HG03280 (cell line): ENCODE measurements around the gene DENND2D.

Experiments
- ATAC-seq: cut with Tn5 transposase; IDR thresholded peaks from one replicate; pipeline ENCODE4 v1.9.1; 2021; ENCODE audit warnings: mild to moderate bottlenecking, moderate library complexity; ENCODE audit not compliant: unreplicated experiment

DENND2D gene

GRCh38 chr1:111199881-111200801 lies at the start of gene DENND2D:
TSS of gene DENND2D (minus strand) at chr1:111200646. CDS start at chr1:111200459, 187 bp downstream.
- no peak for ATAC-seq

DNA sequence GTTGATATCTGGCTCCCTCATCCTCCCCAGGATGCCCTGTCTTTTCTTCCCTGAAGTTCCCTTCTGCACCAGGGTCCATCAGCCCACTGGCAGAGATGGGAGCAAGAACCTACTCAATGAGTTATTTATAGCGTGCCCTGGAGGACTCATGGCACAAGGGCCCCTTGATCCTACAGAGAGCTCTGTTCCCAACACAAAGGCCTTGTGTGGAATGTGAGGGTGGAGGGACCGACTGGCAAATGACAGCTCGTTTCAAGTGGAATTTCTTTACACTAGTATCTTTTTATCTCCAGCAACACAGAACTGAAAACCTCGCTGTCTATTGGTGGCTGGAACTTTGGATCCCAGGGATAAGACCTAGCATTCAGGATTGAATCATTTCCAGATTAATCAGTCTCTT lies 49.5 kb upstream of the DENND2D start:
- ATAC-seq = no peak

DNA sequence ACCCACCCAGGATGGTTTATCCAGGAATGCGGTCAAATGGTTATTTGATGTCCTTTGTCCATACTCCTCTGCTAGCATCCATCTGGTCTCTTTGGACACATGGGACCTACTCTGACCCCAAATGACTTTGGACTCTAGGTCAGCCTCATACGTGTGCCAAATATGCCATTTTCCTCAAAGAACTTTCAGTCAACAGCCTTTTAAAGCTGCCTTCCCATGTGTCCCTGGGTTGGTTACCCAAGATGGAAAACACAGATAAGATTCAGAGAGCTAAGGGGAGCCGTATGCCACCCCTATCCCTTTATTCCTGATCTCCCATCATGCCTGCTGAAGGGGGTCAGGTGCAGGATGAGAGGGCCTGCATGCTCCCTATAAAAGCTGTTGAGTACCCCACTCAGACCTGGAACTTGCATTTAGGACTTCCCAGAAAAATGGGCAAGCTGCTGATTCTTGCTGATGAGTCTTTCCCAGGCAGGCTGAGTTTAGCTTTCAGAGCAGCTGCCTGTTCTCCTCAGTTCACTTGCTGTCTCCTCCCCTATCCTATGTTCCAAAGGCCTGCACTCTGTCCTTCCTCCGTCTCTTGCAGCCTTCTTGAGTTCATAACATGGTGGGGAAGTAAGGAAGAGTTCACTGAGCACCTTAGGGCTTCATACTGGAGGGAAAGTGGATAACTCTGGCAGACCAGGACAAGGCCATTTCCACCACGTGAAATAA lies 46.8 kb upstream of the DENND2D start:
- no peak for ATAC-seq

DNA sequence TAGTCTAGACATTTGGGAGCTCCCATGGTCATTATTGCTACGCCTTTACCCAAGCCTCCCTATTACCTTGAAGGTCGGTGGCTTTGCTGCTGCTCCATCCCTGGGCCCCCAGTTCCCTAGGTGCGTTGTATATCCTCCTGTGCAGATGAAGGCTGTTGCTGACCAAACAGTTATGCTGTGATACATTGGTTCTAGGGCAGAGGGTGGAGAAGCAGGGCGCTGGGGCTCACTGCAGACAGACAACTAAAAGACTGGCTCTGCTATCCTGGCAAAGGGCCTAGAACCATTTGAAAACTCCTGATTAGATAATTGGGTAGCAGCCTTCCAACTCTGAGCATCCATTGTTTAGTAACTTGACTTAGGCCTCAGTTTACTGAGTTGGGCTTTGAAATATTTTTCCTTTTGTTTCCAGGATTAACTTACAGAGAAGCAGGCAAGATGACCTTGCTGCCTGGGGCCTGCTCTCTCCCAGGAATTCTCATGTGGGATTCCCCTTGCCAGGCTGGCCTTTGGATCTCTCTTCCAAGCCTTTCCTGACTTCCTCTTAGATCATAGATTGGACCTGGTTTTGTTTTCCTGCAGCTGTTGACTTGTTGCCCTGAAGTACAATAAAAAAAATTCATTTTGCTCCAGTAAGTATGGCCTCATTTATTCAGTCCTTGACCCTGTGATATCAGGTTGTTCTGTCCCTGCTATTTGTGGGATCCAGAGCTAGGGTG lies 42.5 kb upstream of the DENND2D start:
- no peak for ATAC-seq

DNA sequence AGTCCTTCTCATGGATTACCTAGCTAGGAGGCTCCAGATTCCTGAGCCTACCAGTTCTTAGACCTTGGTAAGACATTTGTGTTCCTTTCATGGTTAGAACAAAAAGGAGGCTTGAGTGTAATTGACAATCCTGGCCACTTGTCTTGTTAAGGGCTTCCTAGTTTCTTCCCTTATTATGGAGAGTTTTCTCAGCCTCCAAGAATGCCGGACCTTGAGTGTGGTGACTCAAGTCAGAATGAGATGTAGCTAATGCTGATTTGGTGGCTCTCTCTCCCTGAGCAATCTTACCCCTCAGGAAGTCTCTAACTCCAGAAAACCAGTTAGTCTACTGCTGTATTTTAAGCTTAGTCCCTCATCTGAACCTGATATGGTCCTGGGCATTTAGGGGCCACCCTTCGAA lies 41.4 kb upstream of the DENND2D start:
- no peak for ATAC-seq

GRCh38 chr1:111238056-111238795 lies 37.8 kb upstream of the DENND2D start:
- no peak for ATAC-seq

GRCh38 chr1:111236806-111237205 lies 36.4 kb upstream of the DENND2D start:
- ATAC-seq = no peak

DNA sequence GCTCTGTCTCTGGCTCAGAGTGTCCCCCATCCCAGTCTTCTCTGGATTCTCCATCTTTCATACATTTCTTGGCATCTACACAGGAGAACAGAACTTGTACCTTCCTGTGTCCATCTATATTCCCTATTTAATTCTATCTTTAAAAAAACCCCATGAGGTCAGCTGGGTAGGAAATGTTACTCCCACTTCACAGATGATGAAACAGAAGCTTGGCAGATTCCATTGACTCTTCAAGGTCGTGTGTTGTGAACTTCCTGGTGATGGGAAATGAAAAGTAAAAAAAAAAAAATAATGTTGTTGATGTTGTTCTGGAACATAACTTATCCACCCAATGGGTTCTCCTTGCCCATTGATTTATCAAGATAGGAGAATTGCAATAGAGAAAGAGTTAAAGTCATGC lies 35.9 kb upstream of the DENND2D start:
- ATAC-seq = no peak

GRCh38 chr1:111234866-111235265 lies 34.4 kb upstream of the DENND2D start:
- ATAC-seq = no peak

DNA sequence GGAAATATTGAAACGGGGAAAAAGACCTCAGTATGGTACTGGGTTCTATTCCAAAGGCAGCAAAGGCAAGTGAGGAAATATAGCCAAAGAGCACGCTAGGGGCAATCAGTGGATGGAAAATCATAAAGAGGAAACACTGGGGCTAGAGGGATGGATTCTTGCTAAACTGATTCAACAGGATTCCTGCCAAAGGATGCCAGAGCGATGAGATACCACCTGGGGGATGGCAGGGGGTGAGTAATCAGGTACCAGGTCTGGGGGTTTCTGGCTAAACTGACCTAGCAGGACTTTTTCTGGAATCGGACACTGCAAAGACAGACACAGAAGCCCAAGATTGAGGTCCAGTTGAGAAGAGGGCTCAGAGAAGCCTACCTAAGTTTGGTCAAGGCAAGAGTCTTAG lies 33.8 kb upstream of the DENND2D start:
- ATAC-seq = no peak

- ATAC-seq = no peak
Observed at GRCh38 chr1:111232134-111232533, 31.7 kb upstream of the DENND2D start.

GRCh38 chr1:111228748-111229126 lies 28.3 kb upstream of the DENND2D start:
- no peak for ATAC-seq

- ATAC-seq = no peak
Observed at GRCh38 chr1:111227851-111228747, 27.7 kb upstream of the DENND2D start.

- ATAC-seq = no peak
Observed at GRCh38 chr1:111227434-111227833, 27.0 kb upstream of the DENND2D start, which contains the start of gene CHI3L2. TSS of gene CHI3L2 (plus strand) at chr1:111227713. CDS start at chr1:111227730, 17 bp downstream.

GRCh38 chr1:111225717-111226400 lies 25.4 kb upstream of the DENND2D start:
- ATAC-seq = no peak

DNA sequence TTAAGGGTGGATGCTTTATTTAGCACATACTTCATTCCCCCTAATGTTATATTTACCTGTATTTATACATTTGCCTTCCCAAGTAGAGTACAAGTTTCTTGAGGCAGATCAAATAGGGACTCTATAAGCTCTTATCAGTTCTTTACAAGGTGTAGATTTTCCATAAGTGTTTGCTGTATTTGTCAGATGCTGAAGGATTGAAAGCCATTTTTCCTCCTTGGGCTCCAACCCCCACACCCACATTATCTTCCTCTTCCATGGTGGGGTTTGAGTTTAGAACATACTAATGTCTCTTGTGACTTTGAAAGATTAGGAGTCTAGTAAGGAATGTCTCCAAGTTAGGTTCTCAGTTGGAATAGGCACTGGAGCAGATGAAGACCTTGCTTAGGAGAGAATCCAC lies 24.6 kb upstream of the DENND2D start:
- no peak for ATAC-seq

- no peak for ATAC-seq
Observed at GRCh38 chr1:111223126-111223685, 22.8 kb upstream of the DENND2D start.

DNA sequence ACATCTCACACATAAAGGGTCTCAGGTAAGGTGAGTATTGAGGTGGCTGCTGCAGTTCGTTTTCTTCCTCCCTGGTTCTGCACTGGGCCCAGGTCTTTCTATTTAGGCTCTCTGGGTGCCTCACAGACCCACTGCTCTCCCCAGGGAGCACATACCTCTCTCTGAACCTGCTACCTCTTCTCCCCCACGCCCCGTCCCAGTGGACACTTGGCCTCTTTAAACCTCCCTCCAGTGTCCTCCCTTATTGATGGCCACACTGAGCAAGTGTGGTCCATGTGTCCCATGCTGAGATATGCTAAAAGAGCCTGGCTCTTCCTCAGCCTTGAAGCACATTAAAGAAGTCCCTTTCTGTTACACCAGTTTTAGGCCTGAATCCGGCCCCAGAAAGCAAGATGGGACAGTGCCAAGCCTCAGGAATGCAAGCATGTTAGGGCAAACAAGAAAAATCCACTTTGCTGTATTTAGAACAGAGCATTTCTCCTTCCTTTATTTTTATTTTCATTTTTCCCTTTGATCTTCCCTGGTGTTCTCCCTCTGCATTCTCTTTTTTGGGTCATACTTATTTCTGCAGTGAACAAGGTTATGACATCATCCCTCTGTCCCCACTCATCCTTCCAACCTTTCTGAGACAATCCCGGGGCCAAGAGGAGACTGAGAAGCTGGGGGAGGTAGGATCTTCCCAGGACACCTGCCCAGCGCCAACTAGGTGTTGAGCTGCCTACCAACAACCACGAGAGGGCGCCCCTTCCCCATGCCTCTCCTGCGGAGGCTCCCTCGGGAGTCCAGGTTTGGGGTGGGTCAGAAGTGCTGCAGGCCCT lies 22.1 kb upstream of the DENND2D start:
- no peak for ATAC-seq
